Hippocampal formation (tissue), 2 donors: ENCODE measurements around the gene MYORG.

Source experiments
- DNase-seq, 2 donors: peaks; one replicate each; lab custom pipeline; 2025; lab: John Stamatoyannopoulos, UW

Gene MYORG

GRCh38 chr9:34332076-34332964 is 44.4 kb downstream of the MYORG start:
- DNase-seq, result peak; percentile 12 to 91

GRCh38 chr9:34331196-34331595 is 45.5 kb downstream of the MYORG start:
- DNase-seq, result no peak

GRCh38 chr9:34328987-34329832 is 47.5 kb downstream of the MYORG start, which contains the start of the genes KIF24 and NUDT2:
TSS of gene KIF24 (minus strand) at chr9:34329268. CDS start at chr9:34311346, 17,922 bp downstream.
TSS of gene NUDT2 (plus strand) at chr9:34329569. CDS start at chr9:34339040, 9,471 bp downstream.
- DNase-seq, result peak; percentile 96 to 100

DNA sequence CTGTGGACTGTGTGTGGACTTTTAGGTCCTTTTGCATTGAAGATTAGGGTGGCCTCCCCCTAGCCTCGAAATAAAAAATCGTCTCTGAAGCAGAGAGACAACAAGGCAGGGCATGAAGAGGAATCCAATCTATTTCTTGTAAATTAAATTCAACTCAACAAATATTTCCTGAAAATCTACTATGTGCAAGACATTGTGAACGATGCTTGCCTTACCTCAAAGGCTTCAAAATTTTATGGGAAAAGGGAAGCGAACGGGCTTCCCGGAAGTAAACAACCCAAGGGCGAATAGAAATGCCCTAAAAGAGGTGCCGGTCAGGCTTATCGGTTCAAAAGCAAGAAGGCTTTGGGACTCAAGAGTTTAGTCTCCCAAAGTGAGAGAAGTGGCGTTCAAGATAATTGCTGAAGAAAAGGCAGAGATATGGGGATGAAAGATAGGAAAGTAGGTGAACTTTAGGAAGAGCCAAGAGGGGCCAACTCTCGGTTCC is 48.2 kb downstream of the MYORG start:
- DNase-seq, result no peak

- DNase-seq, result no peak
Observed at GRCh38 chr9:34326690-34327089, 50.0 kb downstream of the MYORG start.

DNA sequence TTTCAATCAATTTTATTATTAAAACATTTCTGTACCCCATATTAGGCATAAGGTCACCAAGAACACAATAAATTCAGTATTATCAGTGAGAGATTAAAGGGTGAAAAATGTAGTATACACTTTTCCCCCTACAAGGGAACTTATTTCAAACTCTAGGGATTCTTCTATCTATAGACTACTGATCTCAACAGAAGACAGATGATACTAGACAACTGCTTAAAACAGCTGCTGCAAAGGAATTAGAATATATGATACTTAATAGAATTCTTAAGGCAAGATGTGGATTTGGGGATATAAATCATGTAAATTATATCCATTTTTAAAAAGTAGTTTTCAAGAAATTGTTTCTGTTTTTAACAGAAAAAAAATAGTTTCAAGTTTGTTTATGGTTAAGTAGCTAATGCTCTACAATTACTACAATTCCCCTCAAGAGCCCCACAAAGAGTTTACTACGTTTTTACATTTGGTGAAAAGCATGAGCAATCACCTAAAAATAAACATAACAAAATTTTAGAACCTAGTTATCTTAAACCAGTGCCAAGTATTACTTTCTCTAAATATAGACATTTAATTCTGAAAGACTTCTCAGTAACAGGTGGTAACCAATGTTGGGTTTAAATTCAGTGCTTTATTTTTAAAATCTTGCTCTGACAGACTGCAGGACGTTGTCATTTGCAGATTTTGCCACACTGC is 53.7 kb downstream of the MYORG start:
- DNase-seq, result no peak

GRCh38 chr9:34321451-34321850 is 55.2 kb downstream of the MYORG start:
- no peak for DNase-seq

GRCh38 chr9:34318163-34318790 is 58.4 kb downstream of the MYORG start:
- no peak for DNase-seq

GRCh38 chr9:34317436-34317835 is 59.3 kb downstream of the MYORG start:
- DNase-seq, result no peak
